Measurements from ENCODE around the gene YLPM1. TPM values are rescaled to one million over a fixed set of nuclear protein-coding genes. Genes with fewer than 3 reads are reported as not detected.
A peak's percentile ranks its signal among the peaks of the same experiment; 100 is the strongest.

The YLPM1 gene
- polyA plus RNA-seq, 3 donors = 2.9 to 19.2 (median 6.2) TPM

- peaks cover 52 to 86% of the 10 kb centered on the region in 2 donors for H3K36me3 ChIP-seq (replicated peaks in 1 of 2; ENCODE audit: control insufficient read depth in 1 of 2, insufficient read depth in 2 of 2, low read length in 2 of 2)
Measured at GRCh38 chr14:74826574-74826973, 63.5 kb downstream of the YLPM1 start.

GRCh38 chr14:74829251-74829650, 66.1 kb downstream of the YLPM1 start:
- no peak for TF ChIP-seq CTCF (IDR thresholded peaks at IDR 0.05)

More at GRCh38 chr14:74826574-74826973, 63.5 kb downstream of the YLPM1 start:
- no peak for DNase-seq
- Mint-ChIP-seq H3K36me3 (peaks cover 63 to 71% of the 10 kb centered on the region in 2 donors), H3K27me3 (ENCODE audit: low read depth in 3 of 3) (no peaks in the 10 kb centered on the region), H3K4me1 (peaks cover 8% of the 10 kb centered on the region), H3K9me3 (no peaks in the 10 kb centered on the region), H3K27ac (no peak overlapping the region), H3K4me3 (no peak overlapping the region)
- no peak overlapping the region for H2AFZ ChIP-seq (ENCODE audit: insufficient read depth, low read depth, low read length, poor library complexity, severe bottlenecking)
- TF ChIP-seq CTCF (IDR thresholded peaks at IDR 0.05) = no peak
- H3K9me3 ChIP-seq (replicated peaks in 1 of 2; ENCODE audit: control insufficient read depth in 1 of 2, insufficient read depth in 1 of 2, low read length in 2 of 2) = no peaks in the 10 kb centered on the region
- no peaks in the 10 kb centered on the region for H3K79me2 ChIP-seq (ENCODE audit: insufficient read depth, low read length)
- no peak overlapping the region for H3K27ac ChIP-seq (ENCODE audit: low read depth in 1 of 2, low read length in 2 of 2)
- H3K27me3 ChIP-seq (ENCODE audit: control insufficient read depth in 2 of 2, insufficient read depth in 2 of 2, low read length in 2 of 2) = no peaks in the 10 kb centered on the region
- no peaks in the 10 kb centered on the region for H3K4me1 ChIP-seq (ENCODE audit: control insufficient read depth in 1 of 2, insufficient read depth in 2 of 2, low read length in 2 of 2)
- no peak overlapping the region for H3K4me3 ChIP-seq (replicated peaks in 1 of 3; ENCODE audit: low read depth in 2 of 3, low read length in 3 of 3)
- no peak overlapping the region for H3K4me2 ChIP-seq (replicated peaks; ENCODE audit: extremely low read depth, low read length, poor library complexity, severe bottlenecking)
- intact Hi-C loops (cut with micrococcal nuclease) = no loop called here
- H3K9ac ChIP-seq (ENCODE audit: insufficient read depth, low read length, poor library complexity, severe bottlenecking) = no peak overlapping the region
- H4K20me1 ChIP-seq (ENCODE audit: insufficient read depth, low read length) = no peaks in the 10 kb centered on the region

More at GRCh38 chr14:74829251-74829650, 66.1 kb downstream of the YLPM1 start:
- Histone ChIP-seq H4K20me1 (ENCODE audit: insufficient read depth, low read length) (no peaks in the 10 kb centered on the region), H3K27me3 (ENCODE audit: control insufficient read depth in 2 of 2, insufficient read depth in 2 of 2, low read length in 2 of 2) (no peaks in the 10 kb centered on the region), H2AFZ (ENCODE audit: insufficient read depth, low read depth, low read length, poor library complexity, severe bottlenecking) (no peak overlapping the region), H3K27ac (ENCODE audit: low read depth in 1 of 2, low read length in 2 of 2) (peak overlapping the region in 1 of 2 donors; percentile 6), H3K79me2 (ENCODE audit: insufficient read depth, low read length) (no peaks in the 10 kb centered on the region), H3K36me3 (replicated peaks in 1 of 2; ENCODE audit: control insufficient read depth in 1 of 2, insufficient read depth in 2 of 2, low read length in 2 of 2) (peaks cover 41 to 80% of the 10 kb centered on the region in 2 donors), H3K9me3 (replicated peaks in 1 of 2; ENCODE audit: control insufficient read depth in 1 of 2, insufficient read depth in 1 of 2, low read length in 2 of 2) (no peaks in the 10 kb centered on the region), H3K4me3 (replicated peaks in 1 of 3; ENCODE audit: low read depth in 2 of 3, low read length in 3 of 3) (no peak overlapping the region), H3K9ac (ENCODE audit: insufficient read depth, low read length, poor library complexity, severe bottlenecking) (no peak overlapping the region), H3K4me2 (replicated peaks; ENCODE audit: extremely low read depth, low read length, poor library complexity, severe bottlenecking) (no peak overlapping the region), H3K4me1 (ENCODE audit: control insufficient read depth in 1 of 2, insufficient read depth in 2 of 2, low read length in 2 of 2) (no peaks in the 10 kb centered on the region)
- 87% methylated on average over 4 of the region's 5 CpGs for WGBS (ENCODE audit: insufficient coverage)
- Mint-ChIP-seq H3K4me1 (peaks cover 8% of the 10 kb centered on the region), H3K9me3 (no peaks in the 10 kb centered on the region), H3K27me3 (ENCODE audit: low read depth in 3 of 3) (no peaks in the 10 kb centered on the region), H3K36me3 (peaks cover 52 to 53% of the 10 kb centered on the region in 2 donors), H3K4me3 (no peak overlapping the region), H3K27ac (peak overlapping the region in 2 of 7 donors; percentile 20 to 37)
- intact Hi-C loops (cut with micrococcal nuclease) = no loop called here
- DNase-seq = no peak
